Stimulated activated CD4-positive, alpha-beta T cell treated with anti-CD3 and anti-CD28 coated beads, Interleukin-15, amount 100 ng/mL, for 24 hours (primary cell): ENCODE measurements around the gene ETHE1.

Source experiments
- DNase-seq: peaks from one replicate; pipeline ENCODE4 v3.0.0-alpha.2; 2020

The ETHE1 gene

GRCh38 chr19:43486412-43486811, 40.6 kb downstream of the ETHE1 start:
- no peak for DNase-seq

DNA sequence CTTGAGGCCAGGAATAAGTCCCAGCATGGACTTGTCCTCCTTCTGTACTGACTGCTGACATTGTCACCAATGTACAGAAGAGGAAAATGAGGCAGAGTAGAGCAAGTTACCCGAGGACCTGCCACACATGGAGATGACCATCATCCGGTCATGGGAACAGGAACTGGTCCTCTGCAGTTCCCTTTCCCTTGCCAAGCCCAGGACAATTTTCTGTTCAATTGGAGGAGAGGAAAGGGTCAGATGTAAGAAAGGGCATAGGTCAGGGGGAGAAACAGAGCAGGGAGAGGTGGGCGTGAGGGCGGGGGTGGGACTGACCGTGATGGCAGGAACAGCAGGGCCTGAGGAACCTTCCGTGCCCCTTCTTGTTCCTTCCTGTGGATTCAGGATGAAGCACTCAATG, 41.0 kb downstream of the ETHE1 start:
- no peak for DNase-seq

DNA sequence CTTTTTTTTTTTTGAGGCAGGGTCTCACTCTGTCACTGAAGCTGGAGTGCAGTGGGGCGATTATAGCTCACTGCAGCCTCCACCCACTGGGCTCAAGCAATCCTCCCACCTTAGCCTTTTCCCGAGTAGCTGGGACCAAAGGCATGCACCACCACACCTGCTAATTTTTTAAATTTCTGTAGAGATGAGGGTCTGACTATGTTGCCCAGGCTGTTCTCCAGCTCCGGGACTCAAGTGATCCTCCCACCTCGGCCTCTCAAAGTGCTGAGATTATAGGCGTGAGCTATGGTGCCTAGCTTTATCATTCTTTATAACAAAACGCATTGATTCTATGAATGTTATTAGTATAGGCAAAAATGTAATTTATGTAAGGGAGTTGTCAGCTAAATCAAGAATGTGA, 43.7 kb downstream of the ETHE1 start:
- no peak for DNase-seq

DNA sequence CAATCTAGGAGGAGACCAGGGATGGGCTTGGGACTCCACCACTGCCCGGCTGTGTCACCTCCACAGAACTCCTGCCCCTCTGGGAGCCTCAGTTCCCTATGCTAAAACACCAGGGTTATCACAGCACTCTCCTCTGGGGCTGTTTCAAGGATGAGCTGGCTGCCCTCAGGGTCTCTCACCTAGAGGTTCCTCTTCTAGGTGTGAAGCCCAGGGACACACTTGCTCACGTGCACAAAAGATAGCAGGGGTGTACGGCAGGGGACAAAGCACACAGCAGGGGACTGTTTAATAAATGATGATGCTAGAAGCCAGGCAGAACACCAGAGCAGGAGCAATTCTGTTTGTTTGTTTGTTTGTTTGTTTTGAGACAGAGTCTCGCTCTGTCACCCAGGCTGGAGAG, 44.8 kb downstream of the ETHE1 start:
- DNase-seq, result no peak

GRCh38 chr19:43481701-43482100, 45.3 kb downstream of the ETHE1 start:
- no peak for DNase-seq

- no peak for DNase-seq
These were observed 46.4 kb downstream of the ETHE1 start for GRCh38 chr19:43480574-43480973.

DNA sequence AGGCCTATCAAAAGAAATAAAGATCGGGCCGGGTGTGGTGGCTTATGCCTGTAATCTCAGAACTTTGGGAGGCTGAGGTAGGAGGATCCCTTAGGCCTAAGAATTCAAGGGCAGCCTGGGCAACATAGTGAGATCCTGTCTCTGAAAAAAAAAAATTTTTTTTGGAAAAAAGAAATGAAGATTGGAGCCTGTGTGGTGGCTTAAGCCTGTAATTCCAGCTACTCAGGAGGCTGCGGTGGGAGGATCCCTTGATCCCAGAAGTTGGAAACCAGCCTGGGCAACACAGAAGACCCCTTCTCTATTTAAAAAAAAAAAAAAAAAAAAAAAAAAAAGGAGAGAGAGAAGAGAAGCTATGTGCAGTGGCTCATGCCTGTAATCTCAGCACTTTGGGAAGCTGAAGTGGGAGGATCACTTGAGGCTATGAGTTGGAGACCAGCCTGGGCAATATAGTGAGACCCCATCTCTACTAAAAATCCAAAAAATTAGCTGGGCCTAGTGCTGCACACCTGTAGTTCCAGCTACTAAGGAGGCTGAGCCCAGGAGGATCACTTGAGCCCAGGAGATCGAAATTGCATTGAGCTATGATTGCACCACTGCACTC, 46.9 kb downstream of the ETHE1 start:
- no peak for DNase-seq

DNA sequence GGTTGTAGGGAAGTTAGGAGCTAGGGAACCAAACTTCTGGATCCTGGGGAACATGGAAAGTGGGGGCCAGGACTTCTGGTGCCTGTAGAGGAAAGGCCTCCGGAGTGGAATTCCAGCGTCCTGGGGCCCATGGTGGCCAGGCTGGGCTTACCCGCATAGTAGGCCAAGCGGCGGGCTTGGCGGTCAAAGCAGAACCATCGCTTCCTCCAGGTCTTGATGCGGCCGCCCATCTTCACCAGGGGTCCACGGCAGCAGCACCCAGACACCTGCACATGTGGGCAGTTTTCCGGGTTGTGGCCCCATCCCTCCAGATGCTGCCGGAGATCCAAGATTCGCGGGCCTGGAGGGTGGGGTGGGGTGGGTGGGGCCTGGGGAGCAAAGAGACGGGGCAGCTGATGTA, 47.8 kb downstream of the ETHE1 start:
- DNase-seq, result no peak

- no peak for DNase-seq
These were observed 48.7 kb downstream of the ETHE1 start for GRCh38 chr19:43478323-43478722.

- no peak for DNase-seq
These were observed 50.4 kb downstream of the ETHE1 start for GRCh38 chr19:43476606-43477005.

DNA sequence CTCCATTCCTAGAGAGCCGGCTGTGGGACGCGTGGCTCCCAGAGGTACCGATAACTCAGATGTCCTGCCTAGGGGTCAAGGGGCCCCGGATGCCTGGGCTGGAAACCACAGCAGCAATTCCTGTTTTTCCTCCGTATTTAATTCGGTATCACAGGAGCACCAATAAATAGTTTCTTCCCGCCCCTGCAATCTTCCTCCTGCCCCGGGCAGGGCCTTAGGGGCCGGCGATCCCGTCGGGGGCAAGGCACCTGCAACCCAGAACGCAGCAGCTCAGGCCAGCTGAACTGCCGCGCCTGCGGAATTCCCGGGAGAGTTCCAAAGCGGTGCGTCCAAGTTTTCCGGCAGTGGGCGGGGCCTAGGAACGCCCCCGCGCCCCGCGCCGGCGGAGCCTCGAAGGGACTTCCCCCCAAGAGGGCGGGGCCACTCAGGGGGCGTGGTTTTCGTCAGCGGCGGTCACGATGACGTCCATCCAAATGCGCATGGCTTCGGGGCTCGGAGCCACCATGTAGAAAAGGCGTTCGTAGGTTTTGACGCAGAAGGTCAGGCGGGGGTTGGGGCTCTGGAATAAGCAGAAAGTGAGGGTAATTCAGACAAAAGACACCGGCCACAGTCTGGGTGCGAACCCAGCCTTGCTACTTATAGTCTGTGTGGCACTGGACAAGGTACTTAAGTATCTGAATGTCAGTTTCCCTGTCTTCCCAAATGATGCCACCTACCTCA, 51.9 kb downstream of the ETHE1 start:
- peak; percentile 96 for DNase-seq

GRCh38 chr19:43474487-43474886, 52.5 kb downstream of the ETHE1 start:
- no peak for DNase-seq

- no peak for DNase-seq
These were observed 55.9 kb downstream of the ETHE1 start for GRCh38 chr19:43471091-43471490.

DNA sequence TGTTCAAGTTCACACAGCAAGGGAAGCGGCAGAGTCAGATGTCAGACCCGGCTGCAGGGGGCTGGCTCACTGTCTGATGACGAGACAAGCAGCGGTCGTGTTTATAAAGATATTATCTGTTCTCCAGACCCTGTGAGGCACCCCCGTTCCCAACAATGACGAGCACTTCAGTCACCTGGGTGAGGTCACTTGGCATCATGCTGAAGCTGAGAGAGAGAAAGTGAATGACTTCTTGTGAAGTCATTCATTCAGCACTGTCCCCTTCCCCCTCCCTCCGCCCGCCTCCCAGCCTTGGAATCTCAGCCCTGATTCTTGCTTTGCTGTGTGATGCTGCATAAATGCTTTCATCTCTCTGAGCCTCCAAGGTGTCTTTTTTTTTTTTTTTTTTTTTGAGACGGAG, 56.7 kb downstream of the ETHE1 start:
- peak; percentile 59 for DNase-seq

DNA sequence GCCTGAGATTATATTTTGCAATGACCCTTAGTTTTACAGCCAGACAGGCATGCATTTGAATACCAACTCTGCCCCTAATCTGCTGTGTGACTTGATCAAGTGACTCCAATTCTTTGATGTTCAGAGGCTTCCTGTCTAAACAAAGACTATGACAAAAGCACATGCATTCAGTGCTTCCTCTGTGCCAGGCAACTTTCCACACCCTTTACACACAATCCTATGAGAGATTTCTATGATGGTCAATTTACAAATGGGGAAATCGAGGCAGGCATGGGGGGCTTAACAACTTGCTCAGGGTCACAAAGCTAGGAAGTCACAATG, 57.9 kb downstream of the ETHE1 start:
- DNase-seq, result no peak

DNA sequence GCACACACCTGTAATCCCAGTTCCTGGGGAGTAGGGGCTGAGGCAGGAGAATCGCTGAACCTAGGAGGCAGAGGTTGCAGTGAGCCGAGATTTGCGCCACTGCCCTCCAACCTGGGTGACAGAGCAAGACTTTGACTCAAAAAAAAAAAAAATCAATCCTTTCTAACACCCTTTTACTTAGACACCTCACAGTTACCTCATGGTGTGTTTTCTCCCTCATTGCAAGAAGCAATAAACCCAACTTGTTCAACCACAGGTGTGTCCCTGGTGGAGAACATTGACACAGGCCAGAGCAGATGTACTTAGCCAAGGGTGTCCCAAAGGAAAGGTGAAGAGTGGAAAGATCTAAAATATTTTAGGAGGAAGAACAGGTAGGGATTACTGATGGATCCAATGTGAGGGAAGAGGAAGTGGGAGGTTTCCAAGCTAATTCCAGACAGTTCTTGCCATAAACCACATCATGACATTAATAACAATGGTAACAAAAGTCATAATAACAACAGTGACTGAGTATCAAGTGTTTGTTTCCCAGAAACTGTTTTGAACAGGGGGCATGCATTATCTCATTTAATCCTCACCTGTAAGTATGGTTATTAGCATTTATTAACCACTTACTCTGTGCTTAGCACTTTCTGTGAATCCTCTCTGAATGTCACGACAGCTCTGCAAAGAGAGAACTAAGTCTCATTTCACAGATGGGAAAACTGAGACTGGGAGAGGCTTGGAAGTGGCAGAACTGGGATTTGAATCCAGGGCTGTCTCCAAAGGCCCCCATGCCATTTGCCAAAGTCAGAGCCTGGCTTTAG, 58.4 kb downstream of the ETHE1 start:
- DNase-seq, result no peak

GRCh38 chr19:43467730-43468129, 59.3 kb downstream of the ETHE1 start:
- no peak for DNase-seq

DNA sequence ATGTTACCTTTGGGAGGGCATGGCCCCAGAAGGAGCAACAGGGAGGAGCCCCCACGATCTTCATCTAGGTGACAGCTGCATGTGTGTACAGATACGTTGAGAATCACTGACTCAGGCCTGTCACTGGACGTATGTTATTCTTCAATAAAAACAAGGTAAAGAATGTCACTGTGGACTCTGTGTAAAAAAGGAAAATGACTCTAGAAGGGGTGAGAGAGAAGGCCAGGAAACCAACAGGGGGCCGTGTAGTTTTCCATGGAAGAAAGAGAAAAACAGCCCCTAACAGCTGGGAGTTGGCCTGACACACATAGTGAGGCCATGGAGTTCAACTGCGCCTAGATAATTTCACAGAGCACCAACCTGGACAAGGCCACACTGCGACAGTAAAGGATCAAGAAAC, 59.7 kb downstream of the ETHE1 start:
- no peak for DNase-seq

- DNase-seq, result no peak
These were observed 60.2 kb downstream of the ETHE1 start for GRCh38 chr19:43466793-43467192.

DNA sequence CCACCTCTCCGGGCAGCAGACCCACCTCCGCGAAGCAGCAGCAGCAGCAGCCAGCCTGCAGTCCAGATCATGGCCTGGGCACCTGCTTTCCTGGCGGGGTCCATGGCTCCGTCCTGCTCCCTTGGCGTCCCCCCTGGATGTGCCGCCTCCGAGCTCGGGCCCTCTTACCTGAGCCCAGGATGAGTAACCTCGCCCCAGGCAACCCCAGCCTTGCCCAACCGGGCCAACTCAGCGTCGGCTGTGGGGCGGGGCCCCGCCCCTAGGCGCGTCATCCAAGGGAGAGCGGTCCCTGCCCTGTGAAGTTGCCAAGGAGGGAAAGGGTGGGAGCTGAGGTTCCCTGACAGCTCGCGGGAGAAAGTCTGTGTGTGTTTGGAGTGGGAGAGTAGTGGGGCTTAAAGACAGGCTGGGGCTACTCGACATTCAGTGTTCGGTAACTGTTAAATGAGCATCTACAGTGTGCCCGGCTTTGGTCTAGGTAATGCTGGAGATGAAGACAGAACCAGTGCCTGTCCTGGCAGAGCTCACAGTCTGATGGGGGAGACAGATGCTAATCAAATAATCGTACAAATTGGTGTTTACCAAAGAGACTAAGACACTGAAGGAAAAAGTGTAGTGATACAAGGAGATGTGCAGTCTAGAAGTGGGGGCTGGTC, 61.4 kb downstream of the ETHE1 start, which contains the start of gene LYPD3:
LYPD3 (minus strand) TSS at position 141 of the 653 bp plus-strand sequence; CDS start at position 104, 37 bp downstream.
- DNase-seq, result peak; percentile 20

GRCh38 chr19:43464134-43464775, 62.7 kb downstream of the ETHE1 start:
- DNase-seq, result peak; percentile 82

- DNase-seq, result peak; percentile 100
These were observed 63.4 kb downstream of the ETHE1 start for GRCh38 chr19:43463381-43464133.
